ENCODE results near the gene KIF6. TPM values are rescaled to one million over a fixed set of nuclear protein-coding genes. Genes with fewer than 3 reads are reported as not detected.

Gene KIF6
- total and polyA plus RNA-seq, 7 experiments from 2014 or later: 0.75 TPM; not detected in 6

DNA sequence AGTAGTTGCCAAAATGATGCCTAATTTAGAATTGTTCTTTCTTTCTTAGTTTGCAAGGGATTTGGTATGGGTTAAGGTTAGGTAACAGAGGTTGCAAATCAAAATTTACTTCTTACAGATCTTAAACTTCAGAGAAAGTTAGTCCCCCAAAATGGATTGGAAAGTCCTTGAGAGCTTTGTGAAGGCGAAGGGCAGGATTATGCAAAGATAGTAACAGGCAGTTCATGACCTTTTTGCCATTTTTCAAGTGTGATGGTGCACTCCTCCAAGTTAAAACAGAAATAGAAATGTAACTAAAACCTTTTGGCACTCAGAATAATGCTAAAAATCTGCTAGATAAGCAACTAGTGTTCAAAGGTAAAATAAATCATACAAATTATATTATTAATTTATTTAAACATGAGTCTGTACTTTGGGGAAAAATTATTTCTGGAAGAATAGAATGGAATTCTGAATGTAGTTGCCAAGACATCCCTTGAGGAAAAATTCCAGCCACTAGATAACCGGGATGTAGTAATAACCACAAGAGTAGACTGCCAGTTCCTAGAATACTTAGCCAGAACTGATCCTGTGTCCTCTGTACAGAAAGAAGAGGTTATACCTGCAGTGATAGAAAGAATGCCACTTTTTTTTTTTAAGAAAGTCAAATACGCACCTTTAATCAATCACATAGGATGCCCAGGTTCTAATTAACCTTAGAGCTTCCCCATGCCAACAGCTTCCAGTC is 35.2 kb upstream of the KIF6 start:
- intact Hi-C loops (cut with micrococcal nuclease): no loop called here
- H3K36me3 ChIP-seq (ENCODE audit: control insufficient read depth in 2 of 3, insufficient read depth in 3 of 3, low read length in 3 of 3): no peaks in the 10 kb centered on the region
- ChIA-PET CTCF (no interaction called here), POLR2A (no interaction called here)
- Mint-ChIP-seq H3K4me1 (no peaks in the 10 kb centered on the region), H3K27ac (no peak overlapping the region), H3K36me3 (no peaks in the 10 kb centered on the region), H3K27me3 (peaks cover 0 to 32% (median 28%) of the 10 kb centered on the region in 5 donors), H3K4me3 (no peak overlapping the region), H3K9me3 (peaks cover 0 to 9% (median 0%) of the 10 kb centered on the region in 11 donors)
- H3K27me3 ChIP-seq (ENCODE audit: control insufficient read depth in 2 of 2, insufficient read depth in 2 of 2, low read length in 2 of 2): no peaks in the 10 kb centered on the region
- DNase-seq: no peak
- H3K9me3 ChIP-seq (ENCODE audit: control insufficient read depth in 2 of 3, low read length in 3 of 3): no peaks in the 10 kb centered on the region
- H3K4me3 ChIP-seq (ENCODE audit: low read length): no peak overlapping the region
- no peak overlapping the region for H3K27ac ChIP-seq (ENCODE audit: low read depth, low read length)
- ATAC-seq: no peak
- H3K4me1 ChIP-seq (ENCODE audit: control insufficient read depth in 2 of 2, insufficient read depth in 2 of 2, low read length in 2 of 2): no peaks in the 10 kb centered on the region

DNA sequence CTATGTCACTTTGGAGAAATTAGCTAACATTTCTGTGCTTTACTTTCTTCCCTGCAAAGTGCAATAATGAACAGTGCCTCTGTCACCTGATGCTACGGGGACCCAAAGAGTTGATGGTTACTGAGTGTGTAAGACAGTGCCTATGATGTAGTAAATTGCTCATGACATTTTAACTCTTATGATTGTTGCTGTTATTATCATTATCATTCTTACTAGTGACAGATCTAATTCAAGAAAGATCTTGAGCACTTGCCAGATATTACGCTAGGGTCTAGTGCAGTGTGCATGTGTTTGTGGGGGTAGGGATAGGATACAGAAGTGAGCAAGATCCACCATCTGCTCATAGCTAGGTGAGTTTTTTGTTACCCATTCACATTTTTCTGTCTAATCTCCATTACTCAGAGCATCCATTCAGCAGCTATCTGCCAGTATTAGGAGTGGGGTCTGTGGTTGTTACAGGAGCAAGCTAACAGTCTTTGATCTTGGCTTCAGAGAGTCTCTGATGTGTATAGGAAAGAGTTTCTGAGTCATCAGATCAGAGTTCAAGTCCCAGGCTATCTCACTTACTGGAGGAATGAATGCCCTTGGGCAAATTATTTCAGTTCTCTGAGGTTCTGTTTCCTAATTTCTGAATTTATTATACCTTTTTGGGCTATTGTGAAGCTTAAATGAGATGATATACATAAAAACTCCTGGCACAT is 33.8 kb upstream of the KIF6 start:
- DNase-seq (no peak), ATAC-seq (no peak)
- Histone ChIP-seq H3K27ac (ENCODE audit: low read depth, low read length) (no peak overlapping the region), H3K27me3 (ENCODE audit: control insufficient read depth in 2 of 2, insufficient read depth in 2 of 2, low read length in 2 of 2) (no peaks in the 10 kb centered on the region), H3K4me3 (ENCODE audit: low read length) (no peak overlapping the region), H3K9me3 (ENCODE audit: control insufficient read depth in 2 of 3, low read length in 3 of 3) (no peaks in the 10 kb centered on the region), H3K4me1 (ENCODE audit: control insufficient read depth in 2 of 2, insufficient read depth in 2 of 2, low read length in 2 of 2) (no peaks in the 10 kb centered on the region), H3K36me3 (ENCODE audit: control insufficient read depth in 2 of 3, insufficient read depth in 3 of 3, low read length in 3 of 3) (no peaks in the 10 kb centered on the region)
- Mint-ChIP-seq H3K27ac (no peak overlapping the region), H3K36me3 (no peaks in the 10 kb centered on the region), H3K9me3 (peaks cover 0 to 9% (median 0%) of the 10 kb centered on the region in 11 donors), H3K4me1 (no peaks in the 10 kb centered on the region), H3K4me3 (no peak overlapping the region), H3K27me3 (peaks cover 5 to 38% (median 22%) of the 10 kb centered on the region in 5 donors)
- intact Hi-C loops (cut with micrococcal nuclease): no loop called here
- POLR2A ChIA-PET: no interaction called here
- CTCF ChIA-PET: no interaction called here

GRCh38 chr6:39756582-39756981 is 31.4 kb upstream of the KIF6 start:
- CTCF ChIA-PET: no interaction called here
- peak overlapping the region in 1 of 9 donors; percentile 55 for H3K27ac Mint-ChIP-seq

GRCh38 chr6:39755231-39755630 is 30.0 kb upstream of the KIF6 start:
- Histone ChIP-seq H3K9me3 (ENCODE audit: control insufficient read depth in 2 of 3, low read length in 3 of 3) (no peaks in the 10 kb centered on the region), H3K27ac (ENCODE audit: low read depth, low read length) (no peak overlapping the region), H3K4me3 (ENCODE audit: low read length) (no peak overlapping the region), H3K27me3 (ENCODE audit: control insufficient read depth in 2 of 2, insufficient read depth in 2 of 2, low read length in 2 of 2) (no peaks in the 10 kb centered on the region), H3K36me3 (ENCODE audit: control insufficient read depth in 2 of 3, insufficient read depth in 3 of 3, low read length in 3 of 3) (no peaks in the 10 kb centered on the region), H3K4me1 (ENCODE audit: control insufficient read depth in 2 of 2, insufficient read depth in 2 of 2, low read length in 2 of 2) (no peaks in the 10 kb centered on the region)
- peaks cover 0 to 9% (median 0%) of the 10 kb centered on the region in 11 donors for H3K9me3 Mint-ChIP-seq
- intact Hi-C loops (cut with micrococcal nuclease): no loop called here
- POLR2A ChIA-PET: no interaction called here
- H3K36me3 Mint-ChIP-seq: no peaks in the 10 kb centered on the region
- CTCF ChIA-PET: no interaction called here
- H3K4me3 Mint-ChIP-seq: no peak overlapping the region
- H3K27ac Mint-ChIP-seq: no peak overlapping the region
- ATAC-seq (no peak), DNase-seq (no peak)
- peaks cover 0 to 1% (median 0%) of the 10 kb centered on the region in 7 donors for H3K4me1 Mint-ChIP-seq
- H3K27me3 Mint-ChIP-seq: peaks cover 0 to 22% (median 15%) of the 10 kb centered on the region in 5 donors

More at GRCh38 chr6:39756582-39756981, 31.4 kb upstream of the KIF6 start:
- POLR2A ChIA-PET: no interaction called here
- Histone ChIP-seq H3K4me3 (ENCODE audit: low read length) (no peak overlapping the region), H3K27me3 (ENCODE audit: control insufficient read depth in 2 of 2, insufficient read depth in 2 of 2, low read length in 2 of 2) (no peaks in the 10 kb centered on the region), H3K9me3 (ENCODE audit: control insufficient read depth in 2 of 3, low read length in 3 of 3) (no peaks in the 10 kb centered on the region), H3K4me1 (ENCODE audit: control insufficient read depth in 2 of 2, insufficient read depth in 2 of 2, low read length in 2 of 2) (no peaks in the 10 kb centered on the region), H3K36me3 (ENCODE audit: control insufficient read depth in 2 of 3, insufficient read depth in 3 of 3, low read length in 3 of 3) (no peaks in the 10 kb centered on the region), H3K27ac (ENCODE audit: low read depth, low read length) (no peak overlapping the region)
- H3K36me3 Mint-ChIP-seq: no peaks in the 10 kb centered on the region
- peaks cover 0 to 1% (median 0%) of the 10 kb centered on the region in 7 donors for H3K4me1 Mint-ChIP-seq
- intact Hi-C loops (cut with micrococcal nuclease): no loop called here
- DNase-seq (no peak), ATAC-seq (no peak)
- peaks cover 0 to 28% (median 15%) of the 10 kb centered on the region in 5 donors for H3K27me3 Mint-ChIP-seq
- H3K4me3 Mint-ChIP-seq: no peak overlapping the region
- peaks cover 0 to 9% (median 0%) of the 10 kb centered on the region in 11 donors for H3K9me3 Mint-ChIP-seq

GRCh38 chr6:39754514-39755115 is 29.4 kb upstream of the KIF6 start:
- H3K9me3 ChIP-seq (ENCODE audit: control insufficient read depth in 2 of 3, low read length in 3 of 3): no peaks in the 10 kb centered on the region
- no peak overlapping the region for H3K27ac Mint-ChIP-seq
- no peaks in the 10 kb centered on the region for H3K36me3 Mint-ChIP-seq
- no peaks in the 10 kb centered on the region for H3K27me3 ChIP-seq (ENCODE audit: control insufficient read depth in 2 of 2, insufficient read depth in 2 of 2, low read length in 2 of 2)
- H3K4me1 ChIP-seq (ENCODE audit: control insufficient read depth in 2 of 2, insufficient read depth in 2 of 2, low read length in 2 of 2): no peaks in the 10 kb centered on the region
- intact Hi-C loops (cut with micrococcal nuclease): no loop called here
- DNase-seq: no peak
- no peaks in the 10 kb centered on the region for H3K36me3 ChIP-seq (ENCODE audit: control insufficient read depth in 2 of 3, insufficient read depth in 3 of 3, low read length in 3 of 3)
- CTCF ChIA-PET: no interaction called here
- no peak overlapping the region for H3K4me3 Mint-ChIP-seq
- H3K4me3 ChIP-seq (ENCODE audit: low read length): no peak overlapping the region
- peaks cover 0 to 25% (median 15%) of the 10 kb centered on the region in 5 donors for H3K27me3 Mint-ChIP-seq
- peaks cover 0 to 9% (median 0%) of the 10 kb centered on the region in 11 donors for H3K9me3 Mint-ChIP-seq
- H3K4me1 Mint-ChIP-seq: peaks cover 0 to 1% (median 0%) of the 10 kb centered on the region in 7 donors
- POLR2A ChIA-PET: no interaction called here
- no peak for ATAC-seq
- H3K27ac ChIP-seq (ENCODE audit: low read depth, low read length): no peak overlapping the region

- Histone ChIP-seq H3K27me3 (ENCODE audit: control insufficient read depth in 2 of 2, insufficient read depth in 2 of 2, low read length in 2 of 2) (no peaks in the 10 kb centered on the region), H3K9me3 (ENCODE audit: control insufficient read depth in 2 of 3, low read length in 3 of 3) (no peaks in the 10 kb centered on the region), H3K27ac (ENCODE audit: low read depth, low read length) (no peak overlapping the region), H3K4me3 (ENCODE audit: low read length) (no peak overlapping the region), H3K4me1 (ENCODE audit: control insufficient read depth in 2 of 2, insufficient read depth in 2 of 2, low read length in 2 of 2) (no peaks in the 10 kb centered on the region), H3K36me3 (ENCODE audit: control insufficient read depth in 2 of 3, insufficient read depth in 3 of 3, low read length in 3 of 3) (no peaks in the 10 kb centered on the region)
- Mint-ChIP-seq H3K9me3 (peaks cover 0 to 9% (median 0%) of the 10 kb centered on the region in 11 donors), H3K4me1 (peaks cover 0 to 1% (median 0%) of the 10 kb centered on the region in 7 donors), H3K27me3 (peaks cover 0 to 25% (median 15%) of the 10 kb centered on the region in 5 donors), H3K4me3 (no peak overlapping the region), H3K36me3 (no peaks in the 10 kb centered on the region), H3K27ac (no peak overlapping the region)
- intact Hi-C loops (cut with micrococcal nuclease): no loop called here
- DNase-seq (no peak), ATAC-seq (no peak)
- ChIA-PET POLR2A (no interaction called here), CTCF (interaction anchor here (0.6 kb wide), 1 partner anchor 53 kb away, joined by 5 read pairs; no protein-coding TSS in a partner anchor)
Measured at GRCh38 chr6:39753725-39754045, 28.5 kb upstream of the KIF6 start.

Measured in naive thymus-derived CD4-positive, alpha-beta T cell (primary cell).